Hypothalamus (tissue), 51 donors: ENCODE measurements around the gene APOC1.

Experiments
- DNase-seq, 51 donors: peaks; one replicate each; lab custom pipeline; 2025; lab: John Stamatoyannopoulos, UW

APOC1 gene

DNA sequence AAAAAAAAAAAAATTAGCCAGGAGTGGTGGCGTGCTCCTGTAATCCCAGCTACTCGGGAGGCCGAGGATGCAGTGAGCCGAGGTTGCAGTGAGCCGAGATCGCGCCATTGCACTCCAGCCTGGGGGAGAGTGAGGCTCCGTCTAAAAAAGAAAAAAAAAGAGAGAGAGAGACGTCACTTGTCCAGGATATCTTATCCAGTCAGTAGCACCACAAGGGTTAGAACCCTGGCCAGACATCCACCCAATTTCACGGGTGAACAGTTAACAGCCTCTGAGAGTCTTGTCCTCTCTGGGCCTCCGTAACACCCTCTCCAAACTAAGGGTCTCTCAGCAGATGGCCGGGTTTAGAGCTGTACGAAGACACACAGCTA lies 39.9 kb downstream of the APOC1 start:
- no peak for DNase-seq

DNA sequence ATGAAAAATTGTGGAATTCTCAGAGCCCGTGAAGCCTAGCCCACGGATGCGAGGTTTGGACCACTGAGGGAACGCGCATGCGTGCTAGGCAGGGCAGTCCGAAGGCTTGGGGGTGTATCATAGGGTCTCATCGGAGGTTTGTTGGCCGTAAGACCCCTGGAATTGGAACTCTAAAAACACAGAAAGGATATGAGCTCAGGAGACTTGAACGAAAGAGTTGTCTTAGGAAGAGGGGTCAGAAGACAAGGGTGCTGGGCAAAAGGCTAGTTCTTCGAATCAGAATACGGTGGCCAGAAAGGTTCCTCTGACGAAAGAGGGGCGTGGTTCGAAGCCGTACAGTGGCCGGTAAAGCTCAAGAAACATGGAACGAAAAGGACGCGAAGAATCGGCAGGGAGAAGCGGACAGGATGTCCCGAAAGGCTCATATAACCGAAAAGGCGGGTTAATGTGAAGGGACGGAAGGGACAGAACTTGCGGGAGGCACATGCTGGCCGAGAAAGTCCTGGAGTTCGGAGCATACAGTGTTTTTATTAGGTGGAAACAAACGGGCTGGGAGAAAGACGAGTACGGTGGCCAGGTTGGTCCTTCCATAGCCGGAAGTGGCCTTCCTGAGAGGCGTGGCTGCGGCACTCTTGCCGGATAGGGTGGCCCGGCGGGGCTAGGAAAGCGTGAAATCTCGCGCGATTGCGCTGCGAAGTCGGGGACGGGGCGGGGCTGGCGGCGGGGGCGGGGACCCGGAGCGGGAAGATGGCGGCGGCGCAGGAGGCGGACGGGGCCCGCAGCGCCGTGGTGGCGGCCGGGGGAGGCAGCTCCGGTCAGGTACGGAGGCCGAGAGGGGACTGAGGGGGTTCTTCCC lies 40.5 kb downstream of the APOC1 start, which contains the start of gene CLPTM1:
CLPTM1 (plus strand) TSS at position 732 of the 856 bp plus-strand sequence; CDS start at position 748, 16 bp downstream.
- peak; percentile 68 to 98 (median 94) for DNase-seq

DNA sequence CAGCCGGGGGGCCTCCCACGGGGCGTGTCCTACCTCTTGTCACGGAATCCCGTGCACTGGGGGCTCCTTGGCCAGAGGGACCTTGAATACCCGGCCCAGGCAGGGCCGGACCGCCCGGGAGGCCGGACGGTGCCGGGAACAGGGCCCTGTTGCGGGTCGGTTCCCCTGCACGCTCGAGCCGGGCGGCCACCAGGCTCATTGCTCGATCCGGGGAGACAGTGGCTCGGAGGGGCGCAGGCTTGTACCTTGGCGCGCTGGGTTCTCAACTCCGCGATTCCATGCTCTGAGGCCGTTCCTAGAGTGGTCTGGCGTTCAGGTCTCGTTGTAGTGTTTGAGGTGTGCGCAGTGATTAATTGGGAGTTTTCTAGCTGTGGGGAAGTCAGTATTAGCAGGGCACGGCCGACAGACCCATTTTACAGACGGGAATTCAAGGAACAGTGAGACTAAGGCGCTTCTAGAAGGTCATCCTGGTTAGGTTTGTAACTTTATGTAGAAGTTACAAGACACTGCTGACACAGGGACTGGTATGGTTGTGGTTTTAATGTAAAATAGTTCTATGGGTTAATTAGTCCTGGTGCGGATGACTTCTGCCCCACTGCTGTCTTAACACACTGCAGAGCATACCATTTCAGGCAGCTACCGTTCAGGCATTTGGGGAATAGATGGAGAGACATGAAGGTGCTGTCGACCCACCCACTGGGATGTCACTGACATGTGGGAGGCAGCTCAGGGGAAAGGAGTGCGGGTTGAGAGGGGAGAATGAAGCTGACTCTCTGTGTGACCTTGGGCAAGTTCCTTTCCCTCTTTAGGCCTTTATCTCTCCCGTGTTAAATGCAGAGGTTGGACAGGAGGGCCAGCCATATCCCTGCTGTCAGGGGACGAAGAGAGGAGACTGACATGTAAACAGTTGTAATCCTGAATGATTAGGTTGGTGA lies 41.4 kb downstream of the APOC1 start:
- DNase-seq: peak in 2 of 51 donors; percentile 6 to 51

DNA sequence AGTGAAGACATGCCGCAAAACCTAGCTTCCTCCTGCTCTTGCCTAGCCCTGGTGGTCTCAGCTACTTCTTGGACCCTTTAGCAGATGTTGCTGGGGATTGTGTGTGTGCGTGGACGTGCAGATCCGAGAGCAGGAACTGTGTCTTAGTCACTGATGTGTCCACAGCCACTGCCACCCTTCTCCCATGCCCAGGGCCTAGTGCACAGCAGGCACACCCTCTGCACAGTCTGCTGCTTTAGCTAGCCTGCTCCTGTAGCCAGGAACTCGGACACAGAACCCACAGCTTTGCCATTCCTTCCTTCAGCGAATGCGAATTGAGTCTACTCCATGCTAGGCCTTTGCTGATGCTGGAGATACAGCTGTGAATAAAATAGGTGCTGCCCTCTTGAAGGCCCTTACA lies 43.1 kb downstream of the APOC1 start:
- no peak for DNase-seq

DNA sequence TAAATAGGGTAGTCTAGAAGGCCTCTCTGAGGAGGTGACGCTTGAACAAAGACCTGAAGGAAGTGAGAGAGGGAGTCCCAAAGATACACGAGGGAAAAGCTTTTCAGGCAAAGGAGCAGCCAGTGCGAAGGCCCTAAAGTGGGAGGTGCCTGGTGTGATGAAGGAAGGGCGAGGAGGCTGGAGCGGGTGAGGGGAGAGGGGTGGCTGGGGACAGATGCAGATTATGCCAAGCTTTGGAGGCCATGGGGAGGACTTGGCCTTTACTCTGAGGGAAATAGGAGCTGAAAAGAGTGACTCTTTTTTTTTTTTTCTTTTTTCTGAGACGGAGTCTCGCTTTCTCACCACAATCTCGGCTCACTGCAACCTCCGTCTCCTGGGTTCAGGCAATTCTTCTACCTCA lies 43.7 kb downstream of the APOC1 start:
- DNase-seq: no peak

DNA sequence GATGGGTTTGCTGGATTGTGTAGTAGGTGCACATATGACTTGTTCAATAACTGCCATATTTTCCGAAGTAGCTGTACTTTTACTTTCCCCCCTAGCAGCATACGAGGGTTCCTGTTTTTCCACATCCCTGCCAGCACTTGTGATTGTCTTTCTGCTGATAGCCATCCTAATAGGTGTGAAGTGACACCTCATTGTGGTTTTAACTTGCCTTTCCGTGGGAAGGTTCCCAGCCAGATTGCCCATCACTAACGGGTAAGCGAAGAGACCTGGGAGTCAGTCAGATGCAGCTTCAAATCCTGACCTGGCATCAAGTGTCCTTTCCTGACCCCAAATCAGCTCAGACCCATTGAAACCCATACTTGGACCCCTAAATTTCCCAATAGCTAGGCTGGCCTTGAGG lies 45.3 kb downstream of the APOC1 start:
- DNase-seq: no peak

DNA sequence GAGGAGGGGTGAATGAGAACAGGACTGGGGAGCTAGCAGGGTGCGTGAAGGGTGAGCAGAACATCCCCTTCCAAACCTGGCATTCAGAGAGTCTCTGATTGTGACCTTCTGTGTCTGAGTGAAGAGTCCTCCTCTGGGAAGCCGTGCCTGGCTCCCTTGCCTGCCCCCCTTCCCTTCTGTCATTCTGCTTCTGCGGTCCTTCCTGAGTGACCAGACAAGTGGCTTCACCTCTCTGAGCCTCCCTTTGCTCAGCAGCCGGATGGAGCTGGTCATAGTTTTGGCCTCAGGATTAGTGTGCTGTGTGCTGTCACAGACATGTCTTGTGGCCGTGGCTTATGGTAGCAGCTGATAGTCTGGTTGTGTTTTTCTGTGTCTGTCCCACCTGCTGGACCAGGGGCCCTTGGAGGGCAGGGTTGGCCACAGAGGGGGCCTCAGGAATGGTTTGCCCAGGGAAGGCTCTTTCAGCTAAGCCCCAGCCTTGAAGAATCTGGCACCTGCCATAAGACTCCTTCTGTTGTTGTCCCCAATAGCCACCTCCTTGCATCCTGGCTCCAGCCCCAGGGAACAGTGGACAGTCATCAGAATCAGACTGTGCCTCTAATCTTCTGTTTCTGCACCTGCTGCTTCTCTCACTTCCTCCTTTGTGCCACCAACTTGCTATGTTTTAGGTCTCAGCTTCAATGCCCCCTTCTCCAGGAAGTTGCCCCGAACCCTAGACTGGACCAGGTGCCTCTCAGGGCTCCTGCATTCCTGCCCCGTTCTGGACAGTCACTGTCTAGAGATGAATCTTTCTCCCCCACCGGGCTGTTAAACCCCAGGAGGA lies 46.7 kb downstream of the APOC1 start:
- DNase-seq: no peak

DNA sequence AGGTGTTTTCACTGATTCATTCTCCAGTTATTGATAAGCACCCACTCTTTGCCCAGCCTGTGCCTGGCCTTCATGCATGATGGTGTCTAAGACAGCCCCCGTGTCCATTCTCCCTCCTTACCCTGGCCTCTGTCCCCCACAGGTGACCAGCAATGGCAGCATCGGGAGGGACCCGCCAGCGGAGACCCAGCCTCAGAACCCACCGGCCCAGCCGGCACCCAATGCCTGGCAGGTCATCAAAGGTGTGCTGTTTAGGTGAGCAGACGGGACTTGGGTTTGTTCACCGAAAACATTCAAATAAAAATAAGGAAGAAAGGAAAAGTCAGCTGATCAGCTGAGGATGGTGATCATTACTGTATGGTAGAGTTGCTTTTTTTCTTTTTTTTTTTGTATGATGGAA lies 47.4 kb downstream of the APOC1 start:
- DNase-seq: no peak

DNA sequence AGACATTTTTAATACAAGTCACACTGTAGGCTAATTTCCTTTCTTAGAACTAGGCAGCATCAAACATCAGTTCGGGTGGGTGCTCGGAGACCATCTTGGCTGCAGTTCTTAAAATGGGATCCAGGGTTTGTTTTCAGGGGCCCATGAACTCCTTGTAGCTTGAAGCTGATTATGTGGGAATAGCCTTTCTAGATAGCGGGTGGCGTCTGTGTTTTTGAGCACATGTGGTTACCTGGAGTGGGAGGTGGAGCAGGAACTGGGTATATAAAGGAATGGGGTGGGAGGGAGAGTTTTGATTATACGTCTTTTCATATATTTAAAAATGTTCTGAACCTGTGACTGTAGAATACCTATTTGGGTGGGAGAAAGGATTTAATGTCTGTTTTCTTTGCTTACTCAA lies 53.7 kb downstream of the APOC1 start:
- DNase-seq: peak in 1 of 51 donors; percentile 19

DNA sequence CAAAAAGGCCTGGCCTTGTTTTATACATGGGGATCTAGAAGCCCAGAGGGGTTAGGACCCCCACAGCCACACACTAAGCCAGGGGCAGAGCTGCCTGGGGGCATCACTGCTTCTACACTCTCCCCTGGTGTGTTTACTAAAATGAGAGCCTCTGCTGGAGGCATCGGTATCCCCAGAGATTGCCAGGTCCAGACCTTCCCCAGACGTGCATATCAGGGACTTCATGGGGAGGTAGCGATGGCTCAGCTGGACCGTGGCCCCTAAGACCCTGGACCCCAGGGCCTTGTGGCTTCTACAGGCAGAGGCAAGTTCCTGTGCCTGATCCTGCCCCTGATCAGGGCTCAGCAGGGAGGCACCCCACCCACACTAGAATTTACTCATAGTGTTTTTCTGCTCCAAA lies 54.3 kb downstream of the APOC1 start:
- no peak for DNase-seq
